OCI-LY1 (cell line): ENCODE measurements around the gene EYA2.

Experiments used
- H2AFZ ChIP-seq: fragments of 200-600 bp; sonication (generic), shearing (Covaris generic); 2 replicates; pipeline ENCODE4 v1.6.0; 2014; ENCODE audit warnings: antibody characterized with exemption, mild to moderate bottlenecking, low read length
- H3F3A ChIP-seq: fragments of 200-600 bp; sonication (generic), shearing (Covaris generic); 2 replicates; pipeline ENCODE4 v1.6.0; 2014; ENCODE audit warnings: mild to moderate bottlenecking, antibody characterized with exemption, low read length, moderate library complexity; ENCODE audit not compliant: insufficient read depth
- H3K27ac ChIP-seq: fragments of 200-600 bp; sonication (generic); 2 replicates; pipeline ENCODE4 v1.5.1; 2014; ENCODE audit warnings: low read length, mixed run types, mild to moderate bottlenecking, low read depth; ENCODE audit not compliant: poor library complexity, severe bottlenecking
- H3K27me3 ChIP-seq: fragments of 200-600 bp; sonication (generic); 2 replicates; pipeline ENCODE4 v1.6.0; 2014; ENCODE audit warnings: antibody characterized with exemption, mild to moderate bottlenecking, low read length, moderate library complexity; ENCODE audit not compliant: insufficient read depth
- H3K36me3 ChIP-seq: fragments of 200-600 bp; sonication (generic); 2 replicates; pipeline ENCODE4 v1.6.1; 2014; ENCODE audit warnings: mild to moderate bottlenecking, antibody characterized with exemption, low read length, moderate library complexity, mixed read lengths; ENCODE audit not compliant: insufficient read depth
- H3K4me1 ChIP-seq: fragments of 200-600 bp; sonication (generic); 2 replicates; pipeline ENCODE4 v1.5.1; 2014; ENCODE audit warnings: mild to moderate bottlenecking, low read length, moderate library complexity; ENCODE audit not compliant: insufficient read depth, severe bottlenecking
- H3K4me2 ChIP-seq: fragments of 200-600 bp; sonication (generic), shearing (Covaris generic); 2 replicates; pipeline ENCODE4 v1.6.1; 2014; ENCODE audit warnings: low read length
- H3K4me3 ChIP-seq: fragments of 200-600 bp; sonication (generic); 2 replicates; pipeline ENCODE4 v1.5.1; 2014; ENCODE audit warnings: low read length, low read depth, mild to moderate bottlenecking, mixed read lengths; ENCODE audit not compliant: poor library complexity, severe bottlenecking
- H3K79me2 ChIP-seq: fragments of 200-600 bp; shearing (Covaris generic); 2 replicates; pipeline ENCODE4 v1.6.1; 2016; ENCODE audit warnings: mixed run types, low read length, mixed read lengths; ENCODE audit not compliant: insufficient read depth
- H3K9ac ChIP-seq: fragments of 200-600 bp; sonication (generic), shearing (Covaris generic); 2 replicates; pipeline ENCODE4 v1.6.1; 2014; ENCODE audit warnings: mild to moderate bottlenecking, low read length, mixed read lengths
- H3K9me2 ChIP-seq: fragments of 200-600 bp; sonication (generic), shearing (Covaris generic); 2 replicates; pipeline ENCODE4 v1.6.1; 2014; ENCODE audit warnings: low read depth, mild to moderate bottlenecking, low read length, mixed read lengths
- H3K9me3 ChIP-seq: fragments of 200-600 bp; shearing (Covaris generic); 2 replicates; pipeline ENCODE4 v1.6.1; 2014; ENCODE audit warnings: low read length, mixed read lengths
- H4K20me1 ChIP-seq: fragments of 200-600 bp; sonication (generic), shearing (Covaris generic); 2 replicates; pipeline ENCODE4 v1.6.0; 2016; ENCODE audit warnings: mild to moderate bottlenecking, low read length; ENCODE audit not compliant: insufficient read depth
- CTCF ChIP-seq: fragments of 200-600 bp; sonication (generic), shearing (Covaris generic); IDR thresholded peaks from 2 replicates; pipeline ENCODE4 v1.5.1; 2017; ENCODE audit warnings: mild to moderate bottlenecking, antibody characterized with exemption, low read length, moderate library complexity, mixed read lengths
- EZH2 ChIP-seq: fragments of 200-600 bp; sonication (generic), shearing (Covaris generic); IDR thresholded peaks from 2 replicates; pipeline ENCODE4 v1.8.0; 2017; ENCODE audit warnings: borderline replicate concordance, mixed run types, mild to moderate bottlenecking, antibody characterized with exemption, low read length, moderate library complexity, mixed read lengths

The EYA2 gene

GRCh38 chr20:47079047-47079446 is 184.4 kb downstream of the EYA2 start:
- H3F3A ChIP-seq: no peaks in the 10 kb centered on the region

GRCh38 chr20:47080365-47080764 is 185.7 kb downstream of the EYA2 start:
- Histone ChIP-seq H3K4me1 (no peaks in the 10 kb centered on the region), H3F3A (no peaks in the 10 kb centered on the region), H3K9me2 (no peaks in the 10 kb centered on the region), H3K4me3 (no peak overlapping the region), H3K27me3 (no peaks in the 10 kb centered on the region), H2AFZ (no peak overlapping the region), H3K9ac (no peak overlapping the region), H4K20me1 (no peaks in the 10 kb centered on the region), H3K79me2 (no peaks in the 10 kb centered on the region), H3K4me2 (no peak overlapping the region), H3K27ac (no peak overlapping the region), H3K36me3 (no peaks in the 10 kb centered on the region), H3K9me3 (no peaks in the 10 kb centered on the region)
- TF ChIP-seq CTCF: no peak
- no peak for TF ChIP-seq EZH2

More at GRCh38 chr20:47079047-47079446, 184.4 kb downstream of the EYA2 start:
- Histone ChIP-seq H2AFZ (no peak overlapping the region), H3K79me2 (no peaks in the 10 kb centered on the region), H3K36me3 (no peaks in the 10 kb centered on the region), H3K27ac (no peak overlapping the region), H3K4me3 (no peak overlapping the region), H3K27me3 (no peaks in the 10 kb centered on the region), H3K4me2 (no peak overlapping the region), H4K20me1 (no peaks in the 10 kb centered on the region), H3K9me2 (no peaks in the 10 kb centered on the region), H3K4me1 (no peaks in the 10 kb centered on the region), H3K9ac (no peak overlapping the region), H3K9me3 (no peaks in the 10 kb centered on the region)
- TF ChIP-seq CTCF: no peak
- no peak for TF ChIP-seq EZH2

GRCh38 chr20:47086316-47086715 is 191.7 kb downstream of the EYA2 start:
- H4K20me1 ChIP-seq: no peaks in the 10 kb centered on the region
- H3K9ac ChIP-seq: no peak overlapping the region
- no peaks in the 10 kb centered on the region for H3K79me2 ChIP-seq
- no peaks in the 10 kb centered on the region for H3K36me3 ChIP-seq
- H3K27ac ChIP-seq: no peak overlapping the region
- no peak for TF ChIP-seq CTCF
- H3K27me3 ChIP-seq: no peaks in the 10 kb centered on the region
- H3F3A ChIP-seq: no peaks in the 10 kb centered on the region
- H3K9me2 ChIP-seq: no peaks in the 10 kb centered on the region
- no peaks in the 10 kb centered on the region for H3K9me3 ChIP-seq
- no peak overlapping the region for H3K4me3 ChIP-seq
- H3K4me1 ChIP-seq: no peaks in the 10 kb centered on the region
- no peak overlapping the region for H3K4me2 ChIP-seq
- no peak overlapping the region for H2AFZ ChIP-seq
